Adrenal gland (tissue), 19 donors: Measurements from ENCODE around the gene ABCE1. TPM values are rescaled to one million over a fixed set of nuclear protein-coding genes. Genes with fewer than 3 reads are reported as not detected.

Experiments used
- DNase-seq, 7 donors: peaks; one replicate each; pipeline ENCODE4 v3.0.0-alpha.2; 2019 to 2020
- H3K27ac ChIP-seq, 5 donors: fragments of 200-600 bp; sonication (generic) in 4 of 5; 1 replicate in 3 of 5; 2 replicates in 2 of 5; pipeline versions ENCODE4 v1.5.1 to v1.8.0; 2016 to 2020; ENCODE audit warnings: mild to moderate bottlenecking in 1 of 5
- H3K27me3 ChIP-seq: fragments of 200-600 bp; 2 replicates; pipeline ENCODE4 v1.8.0; 2021
- H3K36me3 ChIP-seq, 2 donors: fragments of 200-600 bp; replicated peaks in 1 of 2; 1 replicate in 1 of 2; 2 replicates in 1 of 2; pipeline versions ENCODE4 v1.5.1 to v1.8.0; 2018 to 2022
- H3K4me1 ChIP-seq, 2 donors: fragments of 200-600 bp; replicated peaks in 1 of 2; 1 replicate in 1 of 2; 2 replicates in 1 of 2; pipeline versions ENCODE4 v1.5.1 to v1.8.0; 2018 to 2021
- H3K4me3 ChIP-seq, 4 donors: fragments of 200-600 bp; sonication (generic) in 3 of 4; one replicate each; pipeline ENCODE4 v1.5.1; 2016 to 2018
- H3K9me3 ChIP-seq, 3 donors: fragments of 200-600 bp; sonication (generic) in 1 of 3; replicated peaks in 1 of 3; 1 replicate in 2 of 3; 2 replicates in 1 of 3; pipeline versions ENCODE4 v1.5.1 to v1.8.0; 2016 to 2021
- POLR2A ChIP-seq, 2 donors: fragments of 450-650 bp; IDR thresholded peaks; one replicate each; pipeline ENCODE4 v1.6.1; 2017; ENCODE audit warnings: antibody characterized with exemption in 2 of 2, mild to moderate bottlenecking in 2 of 2, moderate library complexity in 1 of 2
- WGBS, 4 donors: extraction: QIAGEN DNeasy Blood & Tissue Kit in 2 of 4; methylation state at CpG; one replicate each; pipeline versions ENCODE4 v1.1.5 to v1.1.7; 2013 to 2017; 5-methylcytosine and 5-hydroxymethylcytosine counted together
- intact Hi-C, 2 donors: fragments of 100-400 bp; cut with DNase I; formaldehyde crosslinking; loops; one replicate each; pipeline versions ENCODE4 v1.14.1 to v1.15.0; 2022 to 2023
- long read RNA-seq, 10 donors: library from polyadenylated mRNA in 3 of 10; unstranded in 2 of 10; stranded (forward) in 1 of 10; transcript quantifications; one replicate each; pipeline ENCODE4 v2.0.0 and lab custom pipeline, GENCODE V29; 2021 to 2026
- polyA plus RNA-seq, 3 donors: library from polyadenylated mRNA; stranded (reverse); fragments of 200-250 nt in 2 of 3; fragments of 350-450 nt in 1 of 3; fragmentation: Illumina TruSeq in 1 of 3; extraction: RNeasy Lipid Tissue Mini Kit (QIAGEN cat#74804) in 1 of 3; gene quantifications; one replicate each; pipeline ENCODE4 v1.2.3, GENCODE V29; 2013 to 2014
- total RNA-seq, 9 donors: library from RNA; depleted of rRNA in 4 of 9; stranded (reverse); fragments of >200 nt in 4 of 9; fragments of 120-200 nt in 1 of 9; fragmentation: NEBNext Ultra II Directional in 1 of 9; extraction: Animal tissue kit (Norgen Biotek cat#: 25700) in 1 of 9; gene quantifications; one replicate each; pipeline versions ENCODE4 v1.1.0 to v1.2.4, GENCODE V29; 2013 to 2023
- TF ChIP-seq, protein P1 (sequence below), 6 experiments: fragments of 450-650 bp in 4 of 6; fragments of 200-600 bp in 2 of 6; sonication (generic) in 1 of 6; IDR thresholded peaks; 1 replicate in 5 of 6; 2 replicates in 1 of 6; pipeline versions ENCODE4 v1.5.1 to v1.8.0; 2016 to 2021; ENCODE audit warnings: antibody characterized with exemption in 6 of 6, mild to moderate bottlenecking in 2 of 6, moderate library complexity in 1 of 6
- donor health status: healthy with polysubstance abuse.
- donor health status: Bipolar disorder and iron deficiency.
- donor health status: DM: yes; HTN: yes; CAD: no.
- donor health status: DM: no; HTN: no; CAD: no.
- donor health status: DM: no; HTN: no; CAD: no.
- donor health status: DM: yes; HTN: yes; CAD: no.

Gene ABCE1
- total RNA-seq (10 to 100 TPM; 29.6 to 82.0 (median 53.8) TPM), polyA plus RNA-seq (10 to 100 TPM; 14.9 to 72.5 (median 15.8) TPM)
- long read RNA-seq, donor 1, transcript ABCE1-201 (18 exons, 3,921 nt): major isoform, 11 of 22 reads
- long read RNA-seq, donor 1, partial matches to known transcripts: 11 of 22 reads
- long read RNA-seq, donor 1, other reads (novel, unspliced or antisense): 0 of 22 reads
- long read RNA-seq, donor 2, transcript ABCE1-201 (18 exons, 3,921 nt): major isoform, 8 of 8 reads
- long read RNA-seq, donor 2, partial matches to known transcripts: 0 of 8 reads
- long read RNA-seq, donor 2, other reads (novel, unspliced or antisense): 0 of 8 reads
- long read RNA-seq, donor 3, transcript ABCE1-201 (18 exons, 3,921 nt): major isoform, 12 of 30 reads
- long read RNA-seq, donor 3, partial matches to known transcripts: 17 of 30 reads
- long read RNA-seq, donor 3, other reads (novel, unspliced or antisense): 0 of 30 reads
- long read RNA-seq, donor 4, transcript ABCE1-201 (18 exons, 3,921 nt): major isoform, 5 of 10 reads
- long read RNA-seq, donor 4, partial matches to known transcripts: 4 of 10 reads
- long read RNA-seq, donor 4, other reads (novel, unspliced or antisense): 1 of 10 reads
- long read RNA-seq, donor 5, transcript ABCE1-201 (18 exons, 3,921 nt): major isoform, 34 of 43 reads
- long read RNA-seq, donor 5, partial matches to known transcripts: 2 of 43 reads
- long read RNA-seq, donor 5, other reads (novel, unspliced or antisense): 6 of 43 reads
- long read RNA-seq, donor 6, transcript ABCE1-201 (18 exons, 3,921 nt): major isoform, 6 of 12 reads
- long read RNA-seq, donor 6, partial matches to known transcripts: 4 of 12 reads
- long read RNA-seq, donor 6, other reads (novel, unspliced or antisense): 2 of 12 reads
- long read RNA-seq, donor 7, partial matches to known transcripts: 0 of 4 reads
- long read RNA-seq, donor 7, other reads (novel, unspliced or antisense): 0 of 4 reads
- long read RNA-seq, donor 8, transcript ABCE1-201 (18 exons, 3,921 nt): major isoform, 7 of 21 reads
- long read RNA-seq, donor 8, partial matches to known transcripts: 14 of 21 reads
- long read RNA-seq, donor 8, other reads (novel, unspliced or antisense): 0 of 21 reads
- long read RNA-seq, donor 9, transcript ABCE1-201 (18 exons, 3,921 nt): major isoform, 7 of 9 reads
- long read RNA-seq, donor 9, partial matches to known transcripts: 0 of 9 reads
- long read RNA-seq, donor 9, other reads (novel, unspliced or antisense): 0 of 9 reads
- long read RNA-seq, donor 10, partial matches to known transcripts: 11 of 13 reads
- long read RNA-seq, donor 10, other reads (novel, unspliced or antisense): 0 of 13 reads

DNA sequence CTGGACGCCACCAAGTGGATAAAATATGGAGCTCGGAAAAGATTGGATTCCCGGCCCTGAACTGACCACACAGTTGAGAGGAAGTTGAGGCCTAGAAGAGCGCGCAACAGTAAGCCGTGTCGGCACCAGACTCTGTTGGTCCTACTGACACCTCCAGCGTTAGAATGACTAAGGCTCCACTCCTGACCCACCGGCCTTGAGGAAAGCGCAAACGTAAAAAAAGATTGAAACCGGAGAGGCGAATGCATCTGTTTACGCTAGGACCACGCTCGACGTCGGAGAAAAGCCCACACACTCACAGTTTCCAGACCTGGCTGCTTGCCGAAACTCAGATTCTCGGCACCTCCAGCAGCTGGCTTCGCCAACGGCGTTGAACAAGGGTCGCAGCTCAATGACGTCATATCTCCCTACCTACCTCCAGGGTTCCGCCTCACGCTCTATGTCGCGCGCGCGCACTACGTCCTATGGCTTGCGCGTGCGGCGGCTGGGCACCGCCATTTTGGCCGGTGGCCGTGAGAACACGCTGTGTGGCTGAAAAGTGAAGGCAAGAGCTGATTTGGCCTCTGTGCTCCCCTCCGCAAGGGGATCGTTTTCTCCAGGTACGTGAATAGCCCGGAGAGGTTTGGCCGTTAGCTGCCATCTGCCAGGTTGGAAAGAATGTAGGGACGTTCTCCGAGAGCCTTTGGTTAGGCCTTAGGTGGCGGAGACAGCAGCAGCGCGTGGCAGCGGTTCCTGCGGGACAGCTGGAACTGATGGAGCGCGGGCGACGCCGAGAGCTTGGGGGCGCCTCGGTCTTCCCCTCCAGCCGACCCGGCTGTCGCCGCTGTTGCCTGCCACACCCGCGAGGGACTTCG lies at the start of gene ABCE1, which contains the start of gene ANAPC10:
Gene ABCE1, plus strand, starts transcription at position 491 of the 854 bp plus-strand sequence. CDS start 6,102 bp downstream, outside the sequence.
Gene ANAPC10, minus strand, starts transcription at position 376 of the 854 bp plus-strand sequence. CDS start 2,097 bp downstream, outside the sequence.
- Histone ChIP-seq H3K27me3 (no peaks in the 10 kb centered on the region), H3K36me3 (peaks cover 0 to 6% of the 10 kb centered on the region in 2 donors), H3K4me3 (peak within 1 kb of the TSS; percentile 35 to 89 (median 65)), H3K27ac (peak within 1 kb of the TSS; percentile 79 to 97 (median 94)), H3K4me1 (peaks cover 19 to 52% of the 10 kb centered on the region in 2 donors), H3K9me3 (peaks cover 0 to 7% (median 0%) of the 10 kb centered on the region in 3 donors)
- WGBS, 4 donors: 0 to 1% (median 0%) methylated on average over 19 to 67 of the region's 67 CpGs
- intact Hi-C loops: loop anchor here in 1 of 2 donors (10.0 kb wide), 1 partner anchor 923 kb away; no protein-coding TSS in a partner anchor
- TF ChIP-seq, protein P1, sequence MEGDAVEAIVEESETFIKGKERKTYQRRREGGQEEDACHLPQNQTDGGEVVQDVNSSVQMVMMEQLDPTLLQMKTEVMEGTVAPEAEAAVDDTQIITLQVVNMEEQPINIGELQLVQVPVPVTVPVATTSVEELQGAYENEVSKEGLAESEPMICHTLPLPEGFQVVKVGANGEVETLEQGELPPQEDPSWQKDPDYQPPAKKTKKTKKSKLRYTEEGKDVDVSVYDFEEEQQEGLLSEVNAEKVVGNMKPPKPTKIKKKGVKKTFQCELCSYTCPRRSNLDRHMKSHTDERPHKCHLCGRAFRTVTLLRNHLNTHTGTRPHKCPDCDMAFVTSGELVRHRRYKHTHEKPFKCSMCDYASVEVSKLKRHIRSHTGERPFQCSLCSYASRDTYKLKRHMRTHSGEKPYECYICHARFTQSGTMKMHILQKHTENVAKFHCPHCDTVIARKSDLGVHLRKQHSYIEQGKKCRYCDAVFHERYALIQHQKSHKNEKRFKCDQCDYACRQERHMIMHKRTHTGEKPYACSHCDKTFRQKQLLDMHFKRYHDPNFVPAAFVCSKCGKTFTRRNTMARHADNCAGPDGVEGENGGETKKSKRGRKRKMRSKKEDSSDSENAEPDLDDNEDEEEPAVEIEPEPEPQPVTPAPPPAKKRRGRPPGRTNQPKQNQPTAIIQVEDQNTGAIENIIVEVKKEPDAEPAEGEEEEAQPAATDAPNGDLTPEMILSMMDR (IDR thresholded peaks at IDR 0.05): peak in 4 of 6 experiments; percentile 23 to 47 (median 30)
- peak; percentile 45 to 52 for TF ChIP-seq POLR2A (IDR thresholded peaks at IDR 0.05)
- DNase-seq: peak; percentile 95 to 98 (median 98)

DNA sequence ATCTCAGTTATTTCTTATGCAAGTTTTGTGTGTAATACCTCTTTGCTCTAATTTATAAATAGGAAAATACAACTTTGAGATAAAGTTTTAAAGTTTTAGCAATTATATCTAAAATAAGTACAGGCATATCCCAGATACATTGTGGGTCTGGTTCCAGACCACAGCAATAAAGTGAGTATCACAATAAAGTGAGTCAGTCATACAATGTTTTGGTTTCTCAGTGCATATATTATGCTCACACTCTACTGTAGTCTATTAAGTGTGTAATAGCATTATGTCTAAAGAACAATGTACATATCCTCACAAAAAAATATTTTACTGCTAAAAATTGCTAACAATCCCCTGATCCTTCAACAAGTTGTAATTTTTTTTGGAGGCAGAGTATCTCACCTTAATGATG lies 49.3 kb upstream of the ABCE1 start:
- intact Hi-C loops: no loop called here
- no peak overlapping the region for H3K4me3 ChIP-seq
- TF ChIP-seq POLR2A (IDR thresholded peaks at IDR 0.05): no peak
- TF ChIP-seq, protein P1 (IDR thresholded peaks at IDR 0.05): no peak

DNA sequence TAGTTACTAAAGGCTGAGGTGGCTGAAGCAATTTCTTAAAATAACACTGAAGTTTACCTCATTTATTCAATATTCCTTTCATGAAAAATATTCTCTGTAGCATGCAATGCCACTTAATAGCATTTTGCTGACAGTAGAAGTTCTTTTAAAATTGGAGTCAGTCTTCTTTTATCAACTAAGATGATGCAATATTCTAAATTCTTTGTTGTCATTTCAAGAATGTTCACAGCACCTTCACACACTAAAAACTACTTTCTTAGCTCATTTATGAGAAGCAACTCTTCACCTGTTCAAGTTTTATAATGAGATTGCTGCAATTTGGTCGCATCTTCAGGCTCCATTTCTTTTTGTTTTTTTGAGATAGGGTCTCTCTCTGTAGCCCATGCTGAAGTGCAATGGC lies 48.9 kb upstream of the ABCE1 start:
- Histone ChIP-seq H3K36me3 (no peaks in the 10 kb centered on the region), H3K27ac (no peak overlapping the region), H3K9me3 (no peaks in the 10 kb centered on the region), H3K4me3 (no peak overlapping the region), H3K4me1 (peaks cover 0 to 8% of the 10 kb centered on the region in 2 donors), H3K27me3 (no peaks in the 10 kb centered on the region)
- DNase-seq: no peak
- intact Hi-C loops: no loop called here
- TF ChIP-seq, protein P1 (IDR thresholded peaks at IDR 0.05): no peak
- no peak for TF ChIP-seq POLR2A (IDR thresholded peaks at IDR 0.05)
- 95 to 100% (median 99%) methylated on average over 1 of the region's 1 CpG for WGBS, 4 donors

More for the DNA sequence above, 49.3 kb upstream of the ABCE1 start:
- Histone ChIP-seq H3K27ac (no peak overlapping the region), H3K27me3 (no peaks in the 10 kb centered on the region), H3K9me3 (no peaks in the 10 kb centered on the region), H3K36me3 (no peaks in the 10 kb centered on the region), H3K4me1 (peaks cover 0 to 8% of the 10 kb centered on the region in 2 donors)
- DNase-seq: no peak
